GM21528 (cell line): ENCODE results near the gene WDR5B.
"Not testable (repeated sequence)": the region's sequence is repeated elsewhere in the genome, so short reads cannot be mapped to it uniquely, and the experiment has no call there.

Source experiments
- ATAC-seq: cut with Tn5 transposase; IDR thresholded peaks from one replicate; pipeline ENCODE4 v1.9.1; 2021; ENCODE audit warnings: mild to moderate bottlenecking, moderate library complexity; ENCODE audit not compliant: unreplicated experiment, low FRiP score

WDR5B gene

GRCh38 chr3:122415762-122416654 lies at the start of gene WDR5B:
Gene WDR5B (minus strand): TSS chr3:122416062. CDS start chr3:122415528, 534 bp downstream.
- peak; percentile 89 for ATAC-seq

GRCh38 chr3:122464659-122465058 lies 48.8 kb upstream of the WDR5B start:
- no peak for ATAC-seq

- ATAC-seq = no peak
These were observed 46.5 kb upstream of the WDR5B start for GRCh38 chr3:122462406-122462805.

GRCh38 chr3:122461806-122462205 lies 45.9 kb upstream of the WDR5B start:
- ATAC-seq = no peak

GRCh38 chr3:122458992-122459391 lies 43.1 kb upstream of the WDR5B start:
- ATAC-seq = no peak

- no peak for ATAC-seq
These were observed 41.8 kb upstream of the WDR5B start for GRCh38 chr3:122457706-122458105.

GRCh38 chr3:122456074-122456473 lies 40.2 kb upstream of the WDR5B start:
- no peak for ATAC-seq

- ATAC-seq = no peak
These were observed 35.5 kb upstream of the WDR5B start for GRCh38 chr3:122451371-122451770.

GRCh38 chr3:122448218-122448617 lies 32.4 kb upstream of the WDR5B start:
- ATAC-seq = not testable (repeated sequence)

GRCh38 chr3:122444491-122444887 lies 28.6 kb upstream of the WDR5B start:
- ATAC-seq = not testable (repeated sequence)

- ATAC-seq = not testable (repeated sequence)
These were observed 28.1 kb upstream of the WDR5B start for GRCh38 chr3:122443762-122444490.

GRCh38 chr3:122443090-122443489 lies 27.2 kb upstream of the WDR5B start:
- ATAC-seq = no peak

GRCh38 chr3:122435950-122436349 lies 20.1 kb upstream of the WDR5B start:
- no peak for ATAC-seq

GRCh38 chr3:122430371-122430770 lies 14.5 kb upstream of the WDR5B start:
- no peak for ATAC-seq

- no peak for ATAC-seq
These were observed 12.1 kb upstream of the WDR5B start for GRCh38 chr3:122427857-122428471.

- no peak for ATAC-seq
These were observed 6.0 kb upstream of the WDR5B start for GRCh38 chr3:122421836-122422235.

GRCh38 chr3:122421101-122421500 lies 5.2 kb upstream of the WDR5B start:
- ATAC-seq = no peak

GRCh38 chr3:122416966-122417365 lies 1.1 kb upstream of the WDR5B start:
- ATAC-seq = no peak

GRCh38 chr3:122415104-122415744 lies 638 bp downstream of the WDR5B start:
- ATAC-seq = peak; percentile 56

GRCh38 chr3:122414391-122414790 lies 1.5 kb downstream of the WDR5B start:
- ATAC-seq = no peak

- no peak for ATAC-seq
These were observed 5.2 kb downstream of the WDR5B start for GRCh38 chr3:122410639-122411038.
